Gastrocnemius medialis (tissue), 4 donors: ENCODE results near the gene MTOR. TPM values are rescaled to one million over a fixed set of nuclear protein-coding genes. Genes with fewer than 3 reads are reported as not detected.
A peak's percentile ranks its signal among the peaks of the same experiment; 100 is the strongest.
"Not testable (repeated sequence)": the region's sequence is repeated elsewhere in the genome, so short reads cannot be mapped to it uniquely, and the experiment has no call there.

Experiments
- ATAC-seq, 2 donors: fragments of 150-250 bp; one replicate each; pipeline ENCODE4 v1.9.1; 2016
- DNase-seq, 2 donors: peaks; one replicate each; pipeline ENCODE4 v3.0.0-alpha.2; 2019
- H3K27ac ChIP-seq, 4 donors: fragments of 200-600 bp; sonication (generic); 1 replicate in 1 of 4; 2 replicates in 3 of 4; pipeline ENCODE4 v1.5.1; 2016 to 2018; ENCODE audit warnings: mild to moderate bottlenecking in 2 of 4, moderate library complexity in 1 of 4
- H3K27me3 ChIP-seq, 3 donors: fragments of 200-600 bp; sonication (generic) in 2 of 3; 1 replicate in 1 of 3; 2 replicates in 2 of 3; pipeline versions ENCODE4 v1.5.1 to v1.6.0; 2016 to 2019; ENCODE audit warnings: mild to moderate bottlenecking in 1 of 3, moderate library complexity in 1 of 3
- H3K36me3 ChIP-seq, 2 donors: fragments of 200-600 bp; sonication (generic) in 1 of 2; one replicate each; pipeline ENCODE4 v1.5.1; 2017 to 2018
- H3K4me1 ChIP-seq, 2 donors: fragments of 200-600 bp; sonication (generic) in 1 of 2; one replicate each; pipeline ENCODE4 v1.5.1; 2016 to 2017; ENCODE audit warnings: mild to moderate bottlenecking in 2 of 2
- H3K4me3 ChIP-seq, 4 donors: fragments of 200-600 bp; sonication (generic) in 3 of 4; 1 replicate in 1 of 4; 2 replicates in 3 of 4; pipeline ENCODE4 v1.5.1; 2016 to 2019; ENCODE audit warnings: mild to moderate bottlenecking in 2 of 4
- H3K9me3 ChIP-seq, 3 donors: fragments of 200-600 bp; sonication (generic) in 2 of 3; 1 replicate in 1 of 3; 2 replicates in 2 of 3; pipeline ENCODE4 v1.5.1; 2016 to 2019
- CTCF ChIP-seq, 5 experiments: fragments of 450-650 bp in 3 of 5; fragments of 200-600 bp in 2 of 5; sonication (generic) in 2 of 5; IDR thresholded peaks in 4 of 5; conservative IDR thresholded peaks in 1 of 5; 1 replicate in 4 of 5; 2 replicates in 1 of 5; pipeline ENCODE4 v1.5.1; 2016 to 2019; ENCODE audit warnings: antibody characterized with exemption in 5 of 5, mild to moderate bottlenecking in 3 of 5, moderate library complexity in 3 of 5
- POLR2A ChIP-seq, 2 donors: fragments of 450-650 bp; IDR thresholded peaks; one replicate each; pipeline ENCODE4 v1.6.1; 2017; ENCODE audit warnings: antibody characterized with exemption in 2 of 2, mild to moderate bottlenecking in 2 of 2, moderate library complexity in 2 of 2
- in situ Hi-C, 4 donors: fragments of 200-750 bp; cut with MboI; loops; one replicate each; pipeline versions ENCODE4 v1.15.0 to v1.8.0; 2017; ENCODE audit warnings: low sequenced_read_pairs in 4 of 4
- intact Hi-C: fragments of 100-400 bp; cut with DNase I; formaldehyde crosslinking; loops from one replicate; pipeline ENCODE4 v1.15.1; 2023; ENCODE audit warnings: low total_unique reads
- total RNA-seq, 4 donors: library from RNA; depleted of rRNA; stranded (reverse); fragments of >200 nt; gene quantifications; one replicate each; pipeline versions ENCODE4 v1.1.0 to v1.2.3, GENCODE V29; 2016

MTOR gene
- total RNA-seq, 4 donors from 2014 or later: 40.7 to 66.3 (median 52.9) TPM

GRCh38 chr1:11273595-11274234 is 11.4 kb upstream of the MTOR start:
- peaks cover 0 to 20% of the 10 kb centered on the region in 2 donors for H3K36me3 ChIP-seq
- H3K4me3 ChIP-seq: peak overlapping the region; percentile 69 to 96 (median 92)

GRCh38 chr1:11272832-11273594 is 10.7 kb upstream of the MTOR start, which contains the start of gene UBIAD1:
Gene UBIAD1, plus strand, starts transcription at chr1:11273198. Its CDS starts 334 bp downstream, at chr1:11273532.
- intact Hi-C loops: loop anchor here (1.0 to 5.0 kb wide), 2 partner anchors 11 to 409 kb away; partner anchors contain the start of genes MAD2L2 and MTOR
- H3K27me3 ChIP-seq: no peaks in the 10 kb centered on the region
- peaks cover 26 to 29% of the 10 kb centered on the region in 2 donors for H3K4me1 ChIP-seq

More at GRCh38 chr1:11273595-11274234, 11.4 kb upstream of the MTOR start:
- intact Hi-C loops (loop anchor here (5.0 kb wide), 1 partner anchor 409 kb away; the partner anchor contains the start of gene MAD2L2), in situ Hi-C loops (no loop called here)
- ATAC-seq: peak; percentile 57 to 64
- H3K4me1 ChIP-seq: peaks cover 26 to 29% of the 10 kb centered on the region in 2 donors
- DNase-seq: no peak
- H3K27ac ChIP-seq: peak overlapping the region; percentile 93 to 99 (median 96)
- H3K27me3 ChIP-seq: no peaks in the 10 kb centered on the region
- TF ChIP-seq POLR2A (IDR thresholded peaks at IDR 0.05): no peak
- TF ChIP-seq CTCF (IDR thresholded peaks at IDR 0.05 in 4 of 5, conservative IDR thresholded peaks at IDR 0.05 in 1 of 5): no peak
- no peaks in the 10 kb centered on the region for H3K9me3 ChIP-seq

GRCh38 chr1:11272544-11272831 is 10.1 kb upstream of the MTOR start:
- H3K9me3 ChIP-seq: no peaks in the 10 kb centered on the region
- peaks cover 0 to 13% of the 10 kb centered on the region in 2 donors for H3K36me3 ChIP-seq
- intact Hi-C loops (loop anchor here (1.0 to 5.0 kb wide), 2 partner anchors 10 to 410 kb away; partner anchors contain the start of genes MAD2L2 and MTOR), in situ Hi-C loops (no loop called here)
- ATAC-seq (no peak), DNase-seq (no peak)
- TF ChIP-seq CTCF (IDR thresholded peaks at IDR 0.05 in 4 of 5, conservative IDR thresholded peaks at IDR 0.05 in 1 of 5) (no peak), POLR2A (IDR thresholded peaks at IDR 0.05) (no peak)
- peaks cover 26 to 29% of the 10 kb centered on the region in 2 donors for H3K4me1 ChIP-seq
- H3K27ac ChIP-seq: peak overlapping the region; percentile 33 to 75 (median 43)
- H3K27me3 ChIP-seq: no peaks in the 10 kb centered on the region
- peak overlapping the region; percentile 20 to 53 (median 38) for H3K4me3 ChIP-seq

More at GRCh38 chr1:11272832-11273594, 10.7 kb upstream of the MTOR start, which contains the start of gene UBIAD1:
- ATAC-seq (peak; percentile 93 to 95), DNase-seq (peak; percentile 82 to 83)
- Histone ChIP-seq H3K9me3 (no peaks in the 10 kb centered on the region), H3K4me3 (peak within 1 kb of the TSS; percentile 69 to 96 (median 92)), H3K27ac (peak within 1 kb of the TSS; percentile 93 to 99 (median 96)), H3K36me3 (peaks cover 0 to 16% of the 10 kb centered on the region in 2 donors)
- in situ Hi-C loops: no loop called here
- TF ChIP-seq CTCF (IDR thresholded peaks at IDR 0.05 in 4 of 5, conservative IDR thresholded peaks at IDR 0.05 in 1 of 5) (peak in 1 of 5 experiments; percentile 20), POLR2A (IDR thresholded peaks at IDR 0.05) (peak; percentile 63 to 70)

- intact Hi-C loops, H3K4me3 ChIP-seq, in situ Hi-C loops, H3K27ac ChIP-seq, ATAC-seq, H3K36me3 ChIP-seq, DNase-seq, H3K27me3 ChIP-seq, H3K4me1 ChIP-seq, H3K9me3 ChIP-seq: not testable (repeated sequence)
Observed at GRCh38 chr1:11267350-11268337, 5.3 kb upstream of the MTOR start.
